Peyer's patch (tissue), 4 donors: ENCODE data around the gene EYA2.

ENCODE experiments used
- CTCF ChIP-seq, 6 experiments: fragments of 450-650 bp in 4 of 6; fragments of 200-600 bp in 2 of 6; sonication (generic) in 1 of 6; IDR thresholded peaks; one replicate each; pipeline ENCODE4 v1.5.1; 2017 to 2019; ENCODE audit warnings: antibody characterized with exemption in 6 of 6, mild to moderate bottlenecking in 3 of 6, moderate library complexity in 1 of 6
- POLR2A ChIP-seq, 2 donors: fragments of 450-650 bp; IDR thresholded peaks; one replicate each; pipeline ENCODE4 v1.5.1; 2017; ENCODE audit warnings: antibody characterized with exemption in 2 of 2, mild to moderate bottlenecking in 2 of 2, moderate library complexity in 2 of 2

- TF ChIP-seq CTCF (IDR thresholded peaks at IDR 0.05), result no peak
- TF ChIP-seq POLR2A (IDR thresholded peaks at IDR 0.05), result no peak
Measured at GRCh38 chr20:46951405-46951804, 56.8 kb downstream of the EYA2 start.
